Natural killer cell (primary cell): ENCODE measurements around the gene MAP7D3. TPM values are rescaled to one million over a fixed set of nuclear protein-coding genes. Genes with fewer than 3 reads are reported as not detected.

ENCODE experiments used
- ATAC-seq, 3 donors: fragments of 150-1000 bp in 2 of 3; fragments of 200-7000 bp in 1 of 3; cut with Tn5 transposase; 1 replicate in 1 of 3; 2 replicates in 2 of 3; pipeline ENCODE4 v1.10.0; 2021; ENCODE audit warnings: mild to moderate bottlenecking in 2 of 3, moderate library complexity in 2 of 3
- DNase-seq, 2 donors: peaks; one replicate each; pipeline versions ENCODE4 v3.0.0 to v3.0.0-alpha.2; 2013 to 2021; ENCODE audit warnings: mixed read lengths in 1 of 2
- H3K27ac ChIP-seq: one replicate; pipeline ENCODE4 v1.5.1; 2013; ENCODE audit warnings: mild to moderate bottlenecking, low read length
- H3K27me3 ChIP-seq: one replicate; pipeline ENCODE4 v1.6.1; 2013; ENCODE audit warnings: low read length; ENCODE audit not compliant: control insufficient read depth, insufficient read depth
- H3K36me3 ChIP-seq: one replicate; pipeline ENCODE4 v1.6.1; 2013; ENCODE audit warnings: low read length; ENCODE audit not compliant: control insufficient read depth, insufficient read depth
- H3K4me1 ChIP-seq: one replicate; pipeline ENCODE4 v1.6.1; 2013; ENCODE audit warnings: low read length; ENCODE audit not compliant: control insufficient read depth, insufficient read depth
- H3K4me3 ChIP-seq: one replicate; pipeline ENCODE4 v1.5.1; 2013; ENCODE audit warnings: low read length
- H3K9me3 ChIP-seq: one replicate; pipeline ENCODE4 v1.6.1; 2013; ENCODE audit warnings: low read length; ENCODE audit not compliant: control insufficient read depth, insufficient read depth
- H3K27ac Mint-ChIP-seq, 2 donors: one replicate each; pipeline ENCODE4 v1.8.0; 2022; ENCODE audit warnings: mild to moderate bottlenecking in 2 of 2, mixed read lengths in 2 of 2, moderate library complexity in 1 of 2
- H3K27me3 Mint-ChIP-seq, 2 donors: one replicate each; pipeline ENCODE4 v1.8.0; 2022; ENCODE audit warnings: low read depth in 2 of 2, mixed read lengths in 2 of 2
- H3K36me3 Mint-ChIP-seq: one replicate; pipeline ENCODE4 v1.8.0; 2022; ENCODE audit warnings: mixed read lengths
- H3K4me1 Mint-ChIP-seq, 2 donors: one replicate each; pipeline ENCODE4 v1.8.0; 2022; ENCODE audit warnings: mixed read lengths in 2 of 2
- H3K4me3 Mint-ChIP-seq: one replicate; pipeline ENCODE4 v1.8.0; 2022; ENCODE audit warnings: mild to moderate bottlenecking, moderate library complexity, mixed read lengths
- H3K9me3 Mint-ChIP-seq, 2 donors: one replicate each; pipeline ENCODE4 v1.8.0; 2022; ENCODE audit warnings: mixed read lengths in 2 of 2
- WGBS: methylation state at CpG from one replicate; pipeline ENCODE4 v1.1.7; 2013; ENCODE audit warnings: missing lambda C conversion rate; ENCODE audit not compliant: insufficient coverage; 5-methylcytosine and 5-hydroxymethylcytosine counted together
- intact Hi-C: fragments of 100-400 bp; cut with micrococcal nuclease; formaldehyde crosslinking; loops from one replicate; pipeline ENCODE4 v1.14.2; 2022
- total RNA-seq, 4 donors: library from RNA; stranded (reverse); fragments of 120-200 nt in 1 of 4; gene quantifications; one replicate each; pipeline versions ENCODE4 v1.2.3 to v1.2.4, GENCODE V29; 2013 to 2022
- TF ChIP-seq, protein P1 (sequence below): fragments of 200-600 bp; IDR thresholded peaks from one replicate; pipeline ENCODE4 v1.8.0; 2022; ENCODE audit warnings: antibody characterized with exemption

The MAP7D3 gene
- total RNA-seq, 3 donors from 2014 or later (not counting 1 experiment from before 2014, with no cell fraction given), result 5.6 to 6.1 (median 5.7) TPM

DNA sequence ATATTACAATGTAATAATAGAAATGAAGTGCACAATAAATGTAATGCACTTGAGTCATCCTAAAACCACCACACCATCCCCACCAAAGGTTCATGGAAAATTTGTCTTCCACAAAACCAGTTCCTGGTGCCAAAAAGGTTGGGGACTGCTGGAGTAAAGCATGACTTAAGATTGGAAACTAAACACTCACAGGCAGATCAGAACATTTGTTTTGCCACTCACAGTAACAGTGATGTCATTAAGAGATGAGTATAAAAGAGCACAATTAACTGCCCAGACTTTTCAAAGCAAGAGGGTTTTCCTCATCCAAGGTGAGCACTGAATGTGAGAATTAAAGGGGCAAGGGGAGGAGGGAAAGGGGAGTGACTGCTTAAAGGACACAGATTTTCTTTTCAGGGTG lies 35.6 kb downstream of the MAP7D3 start:
- no peak overlapping the region for H3K4me3 ChIP-seq
- Mint-ChIP-seq H3K36me3 (no peaks in the 10 kb centered on the region), H3K9me3 (no peaks in the 10 kb centered on the region), H3K27ac (no peak overlapping the region), H3K4me1 (no peaks in the 10 kb centered on the region), H3K4me3 (no peak overlapping the region), H3K27me3 (no peaks in the 10 kb centered on the region)
- intact Hi-C loops, result no loop called here
- TF ChIP-seq, protein P1, sequence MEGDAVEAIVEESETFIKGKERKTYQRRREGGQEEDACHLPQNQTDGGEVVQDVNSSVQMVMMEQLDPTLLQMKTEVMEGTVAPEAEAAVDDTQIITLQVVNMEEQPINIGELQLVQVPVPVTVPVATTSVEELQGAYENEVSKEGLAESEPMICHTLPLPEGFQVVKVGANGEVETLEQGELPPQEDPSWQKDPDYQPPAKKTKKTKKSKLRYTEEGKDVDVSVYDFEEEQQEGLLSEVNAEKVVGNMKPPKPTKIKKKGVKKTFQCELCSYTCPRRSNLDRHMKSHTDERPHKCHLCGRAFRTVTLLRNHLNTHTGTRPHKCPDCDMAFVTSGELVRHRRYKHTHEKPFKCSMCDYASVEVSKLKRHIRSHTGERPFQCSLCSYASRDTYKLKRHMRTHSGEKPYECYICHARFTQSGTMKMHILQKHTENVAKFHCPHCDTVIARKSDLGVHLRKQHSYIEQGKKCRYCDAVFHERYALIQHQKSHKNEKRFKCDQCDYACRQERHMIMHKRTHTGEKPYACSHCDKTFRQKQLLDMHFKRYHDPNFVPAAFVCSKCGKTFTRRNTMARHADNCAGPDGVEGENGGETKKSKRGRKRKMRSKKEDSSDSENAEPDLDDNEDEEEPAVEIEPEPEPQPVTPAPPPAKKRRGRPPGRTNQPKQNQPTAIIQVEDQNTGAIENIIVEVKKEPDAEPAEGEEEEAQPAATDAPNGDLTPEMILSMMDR, result no peak
- H3K36me3 ChIP-seq, result peaks cover 8% of the 10 kb centered on the region
- H3K4me1 ChIP-seq, result no peaks in the 10 kb centered on the region
- no peak overlapping the region for H3K27ac ChIP-seq
- no peaks in the 10 kb centered on the region for H3K27me3 ChIP-seq
- DNase-seq (no peak), ATAC-seq (no peak)
- no peaks in the 10 kb centered on the region for H3K9me3 ChIP-seq

DNA sequence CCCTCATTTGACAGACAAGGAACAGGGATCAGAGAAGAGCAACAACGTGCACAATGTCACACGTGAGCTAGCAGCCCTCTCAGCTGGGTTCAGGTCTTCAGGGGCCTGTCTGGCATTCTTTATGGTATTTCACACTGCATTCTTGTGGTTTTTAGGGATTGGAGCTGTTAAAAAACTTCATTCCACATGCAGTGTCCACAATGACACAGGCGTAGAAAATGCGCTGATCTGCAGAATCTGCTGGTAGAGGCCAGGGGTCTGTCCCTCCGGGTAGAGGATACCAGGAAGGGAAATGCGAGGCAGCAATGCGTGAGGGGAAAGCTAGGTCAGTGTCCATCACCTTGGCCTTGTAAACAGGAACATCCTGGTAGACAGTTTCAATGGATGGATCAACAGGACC lies 36.6 kb downstream of the MAP7D3 start:
- Histone ChIP-seq H3K27me3 (no peaks in the 10 kb centered on the region), H3K36me3 (peaks cover 4% of the 10 kb centered on the region), H3K9me3 (no peaks in the 10 kb centered on the region), H3K27ac (no peak overlapping the region), H3K4me3 (no peak overlapping the region), H3K4me1 (peaks cover 3% of the 10 kb centered on the region)
- intact Hi-C loops, result no loop called here
- WGBS, result 85% methylated on average over 7 of the region's 7 CpGs
- Mint-ChIP-seq H3K9me3 (no peaks in the 10 kb centered on the region), H3K27ac (no peak overlapping the region), H3K36me3 (no peaks in the 10 kb centered on the region), H3K4me3 (no peak overlapping the region), H3K27me3 (no peaks in the 10 kb centered on the region), H3K4me1 (no peaks in the 10 kb centered on the region)
- TF ChIP-seq, protein P1, result no peak
- no peak for DNase-seq
- no peak for ATAC-seq

DNA sequence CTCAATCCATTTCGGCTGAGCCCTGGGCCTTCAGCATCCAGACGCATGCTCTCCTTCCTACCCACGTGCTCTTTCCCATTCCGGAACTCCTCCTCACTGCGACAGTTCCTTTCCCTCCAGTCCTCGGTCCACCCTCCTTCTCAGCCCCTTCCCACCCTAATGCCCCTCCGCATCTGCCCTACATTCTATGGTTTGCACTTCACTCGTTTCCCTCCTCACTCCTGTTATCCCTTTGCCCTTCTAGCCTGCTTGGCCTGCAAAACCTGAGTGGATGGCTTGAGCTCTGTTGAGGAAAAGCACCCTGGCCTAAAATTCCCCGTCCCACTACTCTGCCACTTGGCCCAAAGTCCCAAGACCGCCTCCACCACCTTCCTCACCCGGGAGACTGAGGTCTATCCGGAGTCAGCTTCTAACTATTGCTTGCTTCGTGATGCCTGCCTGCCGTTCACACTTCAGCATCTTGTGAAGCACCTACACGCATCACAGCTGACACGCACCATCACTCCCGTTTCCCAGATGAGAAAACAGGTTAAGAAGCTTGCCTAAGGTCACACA lies 38.6 kb downstream of the MAP7D3 start:
- Histone ChIP-seq H3K27me3 (no peaks in the 10 kb centered on the region), H3K4me3 (no peak overlapping the region), H3K4me1 (peaks cover 8% of the 10 kb centered on the region), H3K9me3 (no peaks in the 10 kb centered on the region), H3K27ac (no peak overlapping the region), H3K36me3 (no peaks in the 10 kb centered on the region)
- WGBS, result 91% methylated on average over 17 of the region's 17 CpGs
- DNase-seq (no peak), ATAC-seq (no peak)
- intact Hi-C loops, result no loop called here
- Mint-ChIP-seq H3K27ac (no peak overlapping the region), H3K9me3 (no peaks in the 10 kb centered on the region), H3K4me3 (no peak overlapping the region), H3K36me3 (no peaks in the 10 kb centered on the region), H3K4me1 (peaks cover 0 to 4% of the 10 kb centered on the region in 2 donors), H3K27me3 (no peaks in the 10 kb centered on the region)
- TF ChIP-seq, protein P1, result no peak
